NB4 (cell line): Measurements from ENCODE around the gene AGPAT1.
A peak's percentile ranks its signal among the peaks of the same experiment; 100 is the strongest.

Experiments used
- DNase-seq: peaks from one replicate; pipeline ENCODE4 v3.0.0; 2010; ENCODE audit warnings: low read depth
- H3K4me3 ChIP-seq: one replicate; pipeline ENCODE4 v1.5.1; 2011; ENCODE audit warnings: mild to moderate bottlenecking, low read depth, low read length, moderate library complexity
- CTCF ChIP-seq: IDR thresholded peaks from one replicate; pipeline ENCODE4 v1.5.1; 2012; ENCODE audit warnings: low read depth, low read length
- MAX ChIP-seq: IDR thresholded peaks from 2 replicates; pipeline ENCODE4 v1.6.1; 2011; ENCODE audit warnings: low read depth, low read length
- MYC ChIP-seq: IDR thresholded peaks from 2 replicates; pipeline ENCODE4 v1.6.1; 2011; ENCODE audit warnings: low read depth, low read length
- POLR2A ChIP-seq: IDR thresholded peaks from 2 replicates; pipeline ENCODE4 v1.6.1; 2011; ENCODE audit warnings: mild to moderate bottlenecking; ENCODE audit not compliant: insufficient read length; ENCODE audit errors: extremely low read depth

AGPAT1 gene

GRCh38 chr6:32191696-32192607 lies 16.1 kb upstream of the AGPAT1 start:
- H3K4me3 ChIP-seq = peak overlapping the region; percentile 65

GRCh38 chr6:32190911-32191677 lies 15.2 kb upstream of the AGPAT1 start:
- no peak for TF ChIP-seq MYC
- TF ChIP-seq POLR2A = no peak
- TF ChIP-seq MAX = no peak
- no peak for TF ChIP-seq CTCF
- H3K4me3 ChIP-seq = peak overlapping the region; percentile 65

More at GRCh38 chr6:32191696-32192607, 16.1 kb upstream of the AGPAT1 start:
- TF ChIP-seq MYC (no peak), CTCF (no peak), POLR2A (no peak), MAX (no peak)
- no peak for DNase-seq

GRCh38 chr6:32190054-32190851 lies 14.4 kb upstream of the AGPAT1 start, which contains the start of gene PBX2:
PBX2 (minus strand) TSS chr6:32190202; CDS start chr6:32189915, 287 bp downstream.
- peak within 1 kb of the TSS; percentile 79 for H3K4me3 ChIP-seq
- peak; percentile 97 for DNase-seq
- TF ChIP-seq POLR2A (peak; percentile 23), MAX (no peak), MYC (peak; percentile 47), CTCF (no peak)

More at GRCh38 chr6:32190911-32191677, 15.2 kb upstream of the AGPAT1 start:
- DNase-seq = no peak

GRCh38 chr6:32189742-32190053 lies 13.8 kb upstream of the AGPAT1 start:
- TF ChIP-seq MAX (no peak), MYC (no peak)
- no peak for DNase-seq
- H3K4me3 ChIP-seq = peak overlapping the region; percentile 79

GRCh38 chr6:32189069-32189741 lies 13.3 kb upstream of the AGPAT1 start:
- no peak for DNase-seq
- no peak for TF ChIP-seq MAX
- no peak for TF ChIP-seq POLR2A
- no peak for TF ChIP-seq CTCF
- TF ChIP-seq MYC = no peak
- H3K4me3 ChIP-seq = peak overlapping the region; percentile 79
